ENCODE measurements around the gene MTX1. TPM values are rescaled to one million over a fixed set of nuclear protein-coding genes. Genes with fewer than 3 reads are reported as not detected.

Gene MTX1
- polyA plus RNA-seq, 1 of the 3 experiments (the other 2 are of a cell fraction): 79.1 TPM

DNA sequence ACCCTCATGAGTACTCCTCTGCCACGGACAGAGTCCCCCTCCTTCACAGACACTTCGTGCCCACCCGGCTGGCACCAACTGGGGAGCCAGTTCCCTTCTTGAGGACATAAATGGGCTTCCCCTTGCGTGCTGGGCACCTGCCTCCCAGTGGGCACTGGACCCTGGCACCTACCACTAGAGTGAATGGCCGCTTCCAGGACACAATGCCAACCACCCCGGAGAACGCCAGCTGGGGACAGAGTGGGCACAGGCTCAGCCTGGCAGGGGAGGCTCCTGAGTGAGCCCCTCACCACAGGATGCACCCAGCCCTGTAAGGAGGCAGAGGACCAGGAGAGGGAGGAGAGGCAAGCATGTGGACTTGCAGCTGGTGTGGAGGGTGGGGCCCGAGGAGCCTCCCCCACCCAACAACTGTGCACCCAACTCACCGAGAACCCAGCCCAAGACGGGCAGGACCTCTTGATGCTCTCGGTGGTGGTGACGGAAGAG lies 45.8 kb downstream of the MTX1 start:
- no peaks in the 10 kb centered on the region for H3K9me3 ChIP-seq
- H2AFZ ChIP-seq (ENCODE audit: low read depth): no peak overlapping the region
- no peak for DNase-seq
- peaks cover 0 to 20% of the 10 kb centered on the region in 2 experiments; a peak in 1 of 4 replicates for H3K4me1 ChIP-seq (ENCODE audit: control insufficient read depth in 1 of 2, insufficient read depth in 2 of 2, low read depth in 1 of 2, low read length in 1 of 2)
- TF ChIP-seq MEF2A (IDR thresholded peaks at IDR 0.05; ENCODE audit: borderline replicate concordance, low read depth): no peak
- peak overlapping the region; percentile 77 for H3K9ac ChIP-seq
- H3K9me2 ChIP-seq: no peaks in the 10 kb centered on the region
- peak overlapping the region; percentile 100 for H3K4me2 ChIP-seq
- CTCF ChIA-PET: interaction anchor here (0.9 to 13.3 kb wide), 6 partner anchors 10 to 812 kb away, joined by 3 to 184 read pairs (median 7); partner anchors contain the start of genes CLK2 and RUSC1
- POLR2A ChIA-PET: interaction anchor here (0.9 to 2.4 kb wide), 3 partner anchors 8 to 19 kb away, joined by 4 to 7 read pairs (median 4); partner anchors contain the start of gene CLK2
- no peaks in the 10 kb centered on the region for H4K20me1 ChIP-seq (ENCODE audit: insufficient read depth)
- H3F3A ChIP-seq (replicated peaks; ENCODE audit: insufficient read depth): peaks cover 40% of the 10 kb centered on the region
- H3K36me3 ChIP-seq (replicated peaks in 1 of 2; ENCODE audit: control insufficient read depth in 1 of 2, insufficient read depth in 2 of 2, low read length in 1 of 2): peaks cover 14 to 27% of the 10 kb centered on the region in 2 experiments
- WGBS (ENCODE audit: low lambda C conversion rate): 0% methylated on average over 1 of the region's 12 CpGs
- H3K27me3 ChIP-seq (ENCODE audit: insufficient read depth): no peaks in the 10 kb centered on the region
- H3K4me3 ChIP-seq (ENCODE audit: low read depth in 2 of 2, low read length in 1 of 2): peak overlapping the region; percentile 79 to 82
- peaks cover 23% of the 10 kb centered on the region for H3K79me2 ChIP-seq (ENCODE audit: insufficient read depth)
- peak overlapping the region in 1 of 2 experiments; percentile 93; a peak in 2 of 4 replicates for H3K27ac ChIP-seq (ENCODE audit: low read depth in 2 of 2, low read length in 1 of 2)

DNA sequence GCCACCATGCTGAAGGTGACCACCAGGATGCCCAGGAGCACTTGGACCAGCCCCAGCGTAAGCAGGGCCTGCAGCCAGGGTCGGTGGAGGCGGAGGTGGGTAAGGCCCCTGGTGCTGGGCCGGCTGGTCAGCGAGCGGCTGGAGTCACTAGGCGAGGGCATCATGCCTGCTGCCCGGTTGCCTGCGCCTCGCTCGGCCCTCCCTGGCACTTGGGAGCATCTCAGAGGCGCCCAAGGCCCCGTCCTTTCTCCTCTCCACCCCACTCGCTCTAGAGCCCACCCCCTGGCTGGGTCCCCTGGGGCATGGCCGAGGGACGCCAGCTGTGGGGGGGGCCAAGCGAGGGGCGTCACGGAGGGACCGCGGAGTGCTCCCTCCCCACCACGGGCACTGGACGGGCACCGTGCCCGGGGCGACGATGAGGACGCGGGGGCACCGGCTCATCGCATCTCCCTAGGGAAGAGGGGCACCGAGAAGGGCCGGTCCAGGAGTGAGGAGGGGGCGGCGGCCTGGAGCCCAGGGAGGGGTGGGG lies 46.3 kb downstream of the MTX1 start:
- Histone ChIP-seq H3K9me2 (no peaks in the 10 kb centered on the region), H3K4me3 (ENCODE audit: low read depth in 2 of 2, low read length in 1 of 2) (peak overlapping the region; percentile 79 to 82), H3K4me2 (peak overlapping the region; percentile 100), H3F3A (replicated peaks; ENCODE audit: insufficient read depth) (peaks cover 43% of the 10 kb centered on the region), H3K27ac (ENCODE audit: low read depth in 2 of 2, low read length in 1 of 2) (peak overlapping the region; percentile 76 to 93; a peak in 3 of 4 replicates), H3K79me2 (ENCODE audit: insufficient read depth) (peaks cover 23% of the 10 kb centered on the region), H3K27me3 (ENCODE audit: insufficient read depth) (no peaks in the 10 kb centered on the region), H3K9me3 (no peaks in the 10 kb centered on the region), H3K4me1 (ENCODE audit: control insufficient read depth in 1 of 2, insufficient read depth in 2 of 2, low read depth in 1 of 2, low read length in 1 of 2) (peaks cover 0 to 20% of the 10 kb centered on the region in 2 experiments; a peak in 1 of 4 replicates), H4K20me1 (ENCODE audit: insufficient read depth) (no peaks in the 10 kb centered on the region), H3K9ac (peak overlapping the region; percentile 77), H2AFZ (ENCODE audit: low read depth) (peak overlapping the region; percentile 77), H3K36me3 (replicated peaks in 1 of 2; ENCODE audit: control insufficient read depth in 1 of 2, insufficient read depth in 2 of 2, low read length in 1 of 2) (peaks cover 15 to 29% of the 10 kb centered on the region in 2 experiments)
- POLR2A ChIA-PET: interaction anchor here (0.6 to 2.4 kb wide), 4 partner anchors 9 to 18 kb away, joined by 3 to 7 read pairs (median 4); partner anchors contain the start of gene CLK2
- WGBS (ENCODE audit: low lambda C conversion rate): 8% methylated on average over 17 of the region's 35 CpGs
- DNase-seq: peak; percentile 75
- TF ChIP-seq MXI1 (IDR thresholded peaks at IDR 0.05; ENCODE audit: low read depth, low read length) (peak; percentile 4; the same call in 1 of the 2 replicates), MAX (IDR thresholded peaks at IDR 0.05; ENCODE audit: low read depth) (0 out of 2 replicates have a peak, but pooled peaks have one; percentile 8), CHD2 (IDR thresholded peaks at IDR 0.05; ENCODE audit: low read length, partially characterized antibody) (no peak), RAD21 (IDR thresholded peaks at IDR 0.05; ENCODE audit: low read length) (no peak), RCOR1 (IDR thresholded peaks at IDR 0.05; ENCODE audit: low read length) (no peak), EP300 (IDR thresholded peaks at IDR 0.05; ENCODE audit: borderline replicate concordance in 1 of 2, low read depth in 1 of 2, low read length in 1 of 2) (no peak), MEF2A (IDR thresholded peaks at IDR 0.05; ENCODE audit: borderline replicate concordance, low read depth) (no peak)
- CTCF ChIA-PET: interaction anchor here (0.7 to 13.3 kb wide), 8 partner anchors 10 to 812 kb away, joined by 3 to 184 read pairs (median 4); partner anchors contain the start of genes CLK2, KRTCAP2, RUSC1 and TRIM46

Measured in SK-N-SH (cell line).